ENCODE results near the gene SPDYE2B.
"Not testable (repeated sequence)": the region's sequence is repeated elsewhere in the genome, so short reads cannot be mapped to it uniquely, and the experiment has no call there.

SPDYE2B gene

DNA sequence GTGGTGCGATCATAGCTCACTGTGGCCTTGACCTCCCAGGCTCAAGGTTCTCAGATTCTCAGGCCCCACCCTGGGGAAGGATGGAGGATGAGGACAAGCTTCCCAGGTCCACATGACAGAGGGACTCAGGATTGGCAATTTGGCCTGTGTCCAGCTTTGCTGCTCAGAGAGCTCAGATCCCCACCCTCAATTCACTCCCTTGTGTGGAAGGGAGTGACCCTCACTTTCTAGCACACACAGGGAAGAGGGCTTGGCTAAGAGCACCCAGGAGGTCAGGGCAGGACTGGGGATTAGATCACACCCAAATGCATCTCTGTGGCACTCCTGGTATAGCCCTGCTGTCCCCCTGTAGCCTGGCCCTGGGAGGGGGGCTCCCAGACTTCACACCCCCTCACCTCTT, 6.7 kb upstream of the SPDYE2B start:
- not testable (repeated sequence) for DNase-seq

DNA sequence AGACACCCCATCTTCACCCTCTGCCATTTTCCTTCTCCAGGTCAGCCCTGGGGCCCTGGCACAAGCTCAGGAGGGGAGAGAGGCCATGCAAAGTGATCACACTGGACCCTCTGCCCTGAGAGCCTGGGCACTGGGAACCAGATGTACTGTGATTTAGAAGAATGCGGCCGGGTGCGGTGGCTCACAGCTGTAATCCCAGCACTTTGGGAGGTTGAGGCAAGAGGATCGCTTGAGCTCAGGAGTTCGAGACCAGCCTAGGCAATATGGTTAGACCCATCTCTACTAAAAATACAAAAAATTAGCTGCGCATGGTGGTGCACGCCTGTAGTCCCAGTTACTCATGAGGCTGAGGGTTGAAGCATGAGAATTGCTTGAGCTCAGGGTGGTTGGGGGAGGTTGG, 2.3 kb upstream of the SPDYE2B start:
- not testable (repeated sequence) for DNase-seq

- not testable (repeated sequence) for DNase-seq
Measured at GRCh38 chr7:102664765-102665164, 14.6 kb downstream of the SPDYE2B start.

GRCh38 chr7:102666850-102667249, 16.7 kb downstream of the SPDYE2B start:
- not testable (repeated sequence) for DNase-seq

- not testable (repeated sequence) for DNase-seq
Measured at GRCh38 chr7:102667523-102667922, 17.4 kb downstream of the SPDYE2B start.

DNA sequence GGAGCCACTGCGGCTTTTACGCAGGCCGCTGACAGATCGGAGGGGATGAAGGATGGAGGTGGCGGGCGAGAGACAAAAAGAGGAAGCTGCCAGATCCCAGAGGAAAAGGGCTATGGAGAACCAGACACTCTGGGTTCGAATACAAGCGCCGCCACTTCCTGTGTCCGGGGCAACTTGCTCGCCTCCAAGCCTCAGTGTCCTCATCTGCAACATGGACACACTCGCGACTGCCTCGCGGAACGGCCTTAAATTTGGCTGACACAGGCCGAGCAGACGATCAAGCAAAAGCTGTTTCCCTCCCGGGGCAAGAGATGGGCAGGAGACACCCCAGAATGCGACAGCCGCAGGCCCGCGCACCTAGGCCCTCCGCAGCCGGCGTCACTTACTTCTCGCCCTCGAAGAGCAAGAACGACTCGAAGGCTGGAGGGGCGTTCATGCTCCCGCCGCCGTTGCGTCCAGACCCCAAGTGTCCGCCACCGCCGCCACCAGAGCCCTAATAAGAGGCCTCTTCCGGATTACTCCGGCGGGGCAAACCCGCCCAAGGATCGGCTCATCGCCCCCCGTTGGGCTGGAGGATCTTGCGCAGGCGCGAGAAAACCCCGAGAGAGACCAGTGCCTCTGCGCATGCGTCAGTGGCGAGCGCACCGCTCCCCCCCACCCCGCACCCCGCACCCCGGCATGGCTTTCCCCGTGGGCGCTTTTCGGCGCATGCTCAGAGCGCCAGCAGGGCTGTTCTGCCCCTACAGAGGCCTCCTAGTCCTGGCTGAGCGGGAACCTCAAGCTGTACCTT, 21.2 kb downstream of the SPDYE2B start, which contains the start of gene POLR2J2:
POLR2J2 (minus strand) TSS at position 498 of the 790 bp plus-strand sequence; CDS start at position 436, 62 bp downstream.
- not testable (repeated sequence) for DNase-seq

DNA sequence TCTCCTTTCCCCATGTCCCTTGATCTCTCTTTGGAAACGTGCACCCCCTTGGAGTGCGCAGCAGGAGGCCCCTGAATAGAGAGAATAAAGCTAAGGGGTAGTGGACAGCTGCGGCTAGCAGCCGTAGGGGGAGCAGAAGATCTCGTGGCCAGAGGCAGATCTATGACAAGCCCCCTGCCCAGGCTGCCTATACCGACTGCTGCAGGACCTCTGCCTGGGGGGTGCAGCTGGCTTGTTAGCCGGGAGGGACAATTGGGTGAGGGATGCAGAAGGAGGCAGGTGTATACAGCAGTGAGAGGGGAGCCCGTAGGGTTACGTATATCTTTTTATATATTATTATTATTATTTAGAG, 21.8 kb downstream of the SPDYE2B start:
- not testable (repeated sequence) for DNase-seq

GRCh38 chr7:102673447-102674067, 23.4 kb downstream of the SPDYE2B start:
- not testable (repeated sequence) for DNase-seq

GRCh38 chr7:102675545-102675944, 25.4 kb downstream of the SPDYE2B start:
- not testable (repeated sequence) for DNase-seq

- not testable (repeated sequence) for DNase-seq
Measured at GRCh38 chr7:102680780-102681179, 30.7 kb downstream of the SPDYE2B start.

DNA sequence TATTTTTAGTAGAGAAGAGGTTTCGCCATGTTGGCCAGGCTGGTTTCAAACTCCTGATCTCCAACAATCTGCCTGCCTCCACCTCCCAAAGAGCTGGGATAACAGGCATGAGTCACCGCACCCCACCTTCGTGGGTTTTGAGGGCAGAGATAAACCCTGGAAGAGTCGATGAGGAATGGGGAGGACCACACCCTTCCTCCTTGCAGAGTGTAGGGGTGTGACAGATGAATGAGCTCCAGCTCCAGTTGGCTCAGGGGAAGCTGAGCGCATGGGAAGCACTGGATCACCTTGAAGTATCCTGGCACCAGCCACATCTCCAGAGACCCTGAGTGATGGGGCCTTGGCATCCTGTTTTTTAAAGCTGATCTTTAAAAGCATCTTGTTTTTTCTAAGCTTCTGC, 32.4 kb downstream of the SPDYE2B start:
- DNase-seq, result not testable (repeated sequence)

DNA sequence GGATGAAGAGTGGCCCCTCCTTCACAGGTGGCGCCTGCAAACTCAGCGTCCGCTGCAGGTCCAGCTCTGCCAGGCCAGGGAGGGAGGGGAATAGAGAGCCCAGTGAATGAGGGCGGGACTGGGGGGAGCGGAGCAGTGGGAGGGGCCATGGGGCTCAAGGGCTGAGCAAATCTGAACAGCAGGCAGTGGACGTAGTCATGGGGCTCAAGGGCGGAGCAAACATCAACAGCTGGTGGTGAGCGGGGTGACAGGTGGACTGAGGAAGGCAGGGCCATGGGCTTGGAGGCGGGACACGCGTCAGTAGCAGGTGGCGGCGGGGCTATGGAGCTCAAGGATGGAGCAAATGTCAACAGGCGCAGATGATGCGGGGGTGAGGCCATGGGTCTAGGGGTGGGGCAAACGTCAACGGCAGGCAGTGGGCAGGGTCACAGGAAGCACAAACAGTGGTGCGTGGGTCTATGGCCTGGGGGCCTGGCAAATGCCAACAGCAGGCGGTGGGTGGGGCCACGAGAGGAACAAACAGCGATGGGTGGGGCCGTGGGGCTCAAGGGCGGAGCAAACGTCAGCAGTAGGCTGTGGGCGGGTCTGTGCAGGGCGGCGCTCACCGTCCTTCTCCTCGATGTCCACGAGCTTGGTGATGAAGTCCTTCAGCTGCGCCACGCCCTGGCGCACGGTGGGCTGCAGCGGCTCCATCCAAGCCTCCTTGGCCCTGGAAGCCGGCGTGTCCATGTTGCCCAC, 38.3 kb downstream of the SPDYE2B start:
- not testable (repeated sequence) for DNase-seq

DNA sequence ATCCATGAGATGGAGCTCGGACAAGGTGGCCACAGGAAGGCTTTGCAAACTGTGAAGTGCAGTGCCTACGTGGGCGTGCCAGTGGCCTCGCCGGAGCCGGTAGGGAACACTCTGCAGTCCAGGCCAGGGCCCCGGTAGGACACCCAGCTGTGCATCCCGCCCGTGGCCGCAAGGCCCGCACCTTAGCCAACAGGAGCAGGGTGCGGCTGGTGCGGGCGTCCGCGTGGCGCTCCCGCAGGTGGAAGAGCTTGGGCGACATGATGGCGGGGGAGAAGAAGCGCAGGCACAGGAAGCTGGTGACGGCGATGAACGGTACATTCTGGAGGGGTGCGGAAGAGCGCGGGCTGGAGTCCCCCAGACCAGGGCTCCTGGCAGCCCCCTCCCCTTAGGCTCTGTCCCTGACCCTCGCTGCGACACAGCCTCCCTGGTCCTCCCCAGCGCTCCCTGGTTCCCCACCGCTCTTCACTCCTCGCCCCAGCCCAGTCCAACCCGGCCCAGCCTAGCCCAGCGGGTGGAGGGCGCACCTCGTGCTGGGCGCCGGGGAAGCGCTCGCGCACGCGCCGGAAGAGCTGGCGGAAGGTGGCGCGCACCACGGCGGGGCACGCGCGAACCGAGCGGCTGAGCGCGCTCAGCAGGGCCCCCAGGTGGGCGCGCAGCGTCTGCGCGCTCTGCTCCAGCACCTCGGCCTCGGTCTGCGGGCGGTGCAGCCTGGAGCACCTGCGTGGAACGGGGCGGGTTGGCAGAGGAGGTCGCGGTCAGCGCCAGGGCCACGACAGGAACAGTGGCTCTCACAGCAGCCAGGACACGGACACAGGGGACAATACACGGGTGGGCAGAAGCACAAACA, 39.5 kb downstream of the SPDYE2B start:
- not testable (repeated sequence) for DNase-seq

DNA sequence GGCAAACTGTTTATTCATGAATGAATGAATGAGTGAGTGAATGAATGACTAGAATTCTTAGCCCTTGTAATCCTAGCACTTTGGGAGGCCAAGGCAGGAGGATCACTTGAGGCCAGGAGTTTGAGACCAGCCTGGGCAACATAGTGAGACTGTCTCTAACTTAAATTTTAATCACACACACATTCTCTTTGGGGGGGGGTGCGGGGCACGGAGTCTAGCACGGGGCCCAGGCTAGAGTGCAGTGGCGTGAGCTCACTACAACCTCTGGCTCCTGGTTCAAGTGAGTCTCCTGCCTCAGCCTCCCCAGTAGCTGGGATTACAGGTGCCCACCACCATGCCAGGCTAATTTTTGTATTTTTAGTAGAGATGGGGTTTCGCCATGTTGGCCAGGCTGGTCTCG, 40.5 kb downstream of the SPDYE2B start:
- DNase-seq, result not testable (repeated sequence)

DNA sequence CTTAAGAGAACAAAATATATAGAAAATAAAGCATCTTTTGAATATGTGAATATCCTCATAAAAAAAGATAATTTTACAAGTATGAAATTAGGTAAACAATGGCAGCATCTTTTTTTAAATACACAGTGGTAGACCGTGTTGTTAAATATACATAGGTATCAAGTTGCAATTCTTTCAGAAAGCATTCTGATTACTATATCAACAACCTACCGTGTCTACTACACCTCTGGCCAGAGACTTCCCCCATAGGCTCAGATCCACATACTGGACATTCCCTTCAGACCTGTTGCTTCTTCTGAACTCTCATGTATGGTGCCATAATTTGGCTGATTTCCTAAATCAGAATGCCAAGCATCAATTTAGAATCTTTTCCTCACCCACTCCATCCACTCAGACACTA, 43.9 kb downstream of the SPDYE2B start:
- DNase-seq, result not testable (repeated sequence)

- DNase-seq, result not testable (repeated sequence)
Measured at GRCh38 chr7:102695033-102695552, 45.0 kb downstream of the SPDYE2B start.

- not testable (repeated sequence) for DNase-seq
Measured at GRCh38 chr7:102696009-102696408, 45.9 kb downstream of the SPDYE2B start.

- not testable (repeated sequence) for DNase-seq
Measured at GRCh38 chr7:102697642-102698512, 47.8 kb downstream of the SPDYE2B start.

DNA sequence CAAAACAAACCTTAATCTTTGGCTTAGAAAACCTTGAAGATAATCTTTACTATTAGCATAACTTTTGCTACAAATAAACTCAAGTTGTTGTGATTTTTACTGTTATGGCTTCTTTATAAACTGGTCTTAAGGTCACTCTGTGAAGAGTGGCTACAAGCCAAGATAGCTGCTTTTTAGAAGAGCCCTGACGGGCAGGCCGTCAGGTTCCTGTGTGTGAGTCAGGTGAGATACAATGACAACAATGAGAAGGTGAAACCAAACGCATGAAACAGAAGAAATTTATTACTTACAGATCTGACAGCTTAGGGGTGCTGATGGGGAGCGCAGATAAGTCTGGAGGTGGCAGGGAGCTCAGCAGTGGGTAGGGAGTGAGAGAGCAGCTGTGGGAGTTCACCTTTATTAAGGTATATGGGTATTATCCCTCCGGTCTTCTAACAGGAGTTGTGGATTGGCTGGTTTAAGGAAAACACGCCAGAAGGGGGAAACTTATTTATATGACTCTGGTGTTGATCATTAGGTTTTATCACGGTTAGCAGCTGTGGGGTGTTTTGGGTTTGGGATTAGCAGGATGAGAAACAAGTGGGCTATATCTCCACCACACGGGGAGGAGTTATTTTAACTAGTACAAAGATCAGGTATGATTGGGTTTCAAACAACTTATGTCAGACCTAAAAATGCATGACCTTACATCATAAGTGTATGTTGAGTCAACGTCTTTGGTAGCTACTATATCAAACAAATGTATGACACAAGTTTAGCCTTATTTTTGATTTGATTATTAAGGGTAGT, 49.0 kb downstream of the SPDYE2B start:
- not testable (repeated sequence) for DNase-seq

Measured in NCI-H1048 (cell line).